Endodermal cell (in vitro differentiated cells): ENCODE measurements around the gene KCNA5. TPM values are rescaled to one million over a fixed set of nuclear protein-coding genes. Genes with fewer than 3 reads are reported as not detected.

Experiments used
- DNase-seq: peaks from one replicate; pipeline ENCODE4 v3.0.0-alpha.2; 2017
- H3K27ac ChIP-seq: 2 replicates; pipeline ENCODE4 v1.5.1; 2013; ENCODE audit warnings: mild to moderate bottlenecking, low read depth, low read length, moderate library complexity
- H3K27me3 ChIP-seq: 2 replicates; pipeline ENCODE4 v1.6.1; 2013; ENCODE audit warnings: mild to moderate bottlenecking, low read length, moderate library complexity; ENCODE audit not compliant: insufficient read depth, control insufficient read depth, poor library complexity, severe bottlenecking
- H3K36me3 ChIP-seq: 2 replicates; pipeline ENCODE4 v1.7.0; 2013; ENCODE audit warnings: mild to moderate bottlenecking, low read length, moderate library complexity; ENCODE audit not compliant: control insufficient read depth, insufficient read depth
- H3K4me1 ChIP-seq: one replicate; pipeline ENCODE4 v1.7.0; 2013; ENCODE audit warnings: low read length; ENCODE audit not compliant: control insufficient read depth, insufficient read depth
- H3K4me3 ChIP-seq: 2 replicates; pipeline ENCODE4 v1.5.1; 2013; ENCODE audit warnings: mild to moderate bottlenecking, low read length, moderate library complexity
- H3K9ac ChIP-seq: 2 replicates; pipeline ENCODE4 v1.6.1; 2013; ENCODE audit warnings: mild to moderate bottlenecking, low read length, moderate library complexity; ENCODE audit not compliant: poor library complexity, severe bottlenecking; ENCODE audit errors: extremely low read depth
- H3K9me3 ChIP-seq: 2 replicates; pipeline ENCODE4 v1.6.1; 2013; ENCODE audit warnings: mild to moderate bottlenecking, low read length, moderate library complexity; ENCODE audit not compliant: control insufficient read depth
- H3K27ac Mint-ChIP-seq: 2 replicates; pipeline ENCODE4 v1.8.0; 2020; ENCODE audit warnings: mixed read lengths
- H3K27me3 Mint-ChIP-seq: 2 replicates; pipeline ENCODE4 v1.8.0; 2021; ENCODE audit warnings: mild to moderate bottlenecking, mixed read lengths; ENCODE audit not compliant: insufficient read depth
- H3K36me3 Mint-ChIP-seq: 2 replicates; pipeline ENCODE4 v1.8.0; 2020; ENCODE audit warnings: low read depth, mixed read lengths
- H3K4me1 Mint-ChIP-seq: 2 replicates; pipeline ENCODE4 v1.8.0; 2020; ENCODE audit warnings: mixed read lengths
- H3K4me3 Mint-ChIP-seq: 2 replicates; pipeline ENCODE4 v1.8.0; 2020; ENCODE audit warnings: mild to moderate bottlenecking, moderate library complexity, mixed read lengths
- H3K9me3 Mint-ChIP-seq: 2 replicates; pipeline ENCODE4 v1.8.0; 2020; ENCODE audit warnings: mild to moderate bottlenecking, mixed read lengths
- WGBS, 2 experiments: methylation state at CpG; one replicate each; pipeline versions ENCODE4 v1.1.5 to v1.1.7; 2013; ENCODE audit warnings: missing lambda C conversion rate in 2 of 2, mixed read lengths in 1 of 2; ENCODE audit not compliant: insufficient coverage in 1 of 2, insufficient read length in 1 of 2; 5-methylcytosine and 5-hydroxymethylcytosine counted together
- total RNA-seq, 2 donors: library from RNA; stranded (reverse); fragmentation: NEBNext Ultra II Directional in 1 of 2; extraction: Animal tissue kit (Norgen Biotek cat#: 25700) in 1 of 2; gene quantifications; 2 replicates in 1 of 2; 3 replicates in 1 of 2; pipeline ENCODE4 v1.2.1, GENCODE V29; 2021
- TF ChIP-seq, protein P1 (sequence below): fragments of 200-600 bp; sonication (generic); conservative IDR thresholded peaks from 2 replicates; pipeline ENCODE4 v1.5.0; 2021; ENCODE audit warnings: antibody characterized with exemption, mild to moderate bottlenecking

KCNA5 gene
- total RNA-seq, 2 donors from 2014 or later, result not detected

DNA sequence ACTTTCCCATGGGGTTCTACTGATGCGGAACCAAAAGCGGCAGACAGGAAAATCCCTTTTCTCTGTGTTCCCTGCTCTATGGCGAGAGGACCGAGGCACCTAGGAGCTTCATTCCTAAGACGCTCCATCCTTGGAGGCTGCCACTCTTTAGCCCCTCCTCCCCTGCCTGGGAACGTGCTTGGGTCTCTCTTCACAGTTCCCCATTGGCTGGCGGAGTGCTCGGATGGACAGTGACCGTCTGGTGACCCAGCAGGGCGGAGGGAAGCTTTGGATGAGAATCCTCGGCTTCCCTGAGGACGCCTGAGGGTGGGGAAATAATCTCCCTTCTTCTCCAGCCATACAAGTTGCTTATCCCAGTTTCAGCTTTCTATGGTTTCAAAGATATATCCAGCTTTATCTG is 37.3 kb downstream of the KCNA5 start:
- no peak overlapping the region for H3K27ac ChIP-seq
- Mint-ChIP-seq H3K4me1 (peaks cover 2% of the 10 kb centered on the region), H3K4me3 (no peak overlapping the region), H3K36me3 (no peaks in the 10 kb centered on the region), H3K27me3 (peaks cover 14% of the 10 kb centered on the region), H3K27ac (no peak overlapping the region), H3K9me3 (no peaks in the 10 kb centered on the region)
- no peaks in the 10 kb centered on the region for H3K9me3 ChIP-seq
- H3K4me1 ChIP-seq, result peaks cover 5% of the 10 kb centered on the region
- H3K27me3 ChIP-seq, result peaks cover 13% of the 10 kb centered on the region
- DNase-seq, result peak; percentile 85
- 51 to 80% methylated on average over 6 to 12 of the region's 12 CpGs for WGBS, 2 experiments
- H3K36me3 ChIP-seq, result no peaks in the 10 kb centered on the region
- no peak overlapping the region for H3K9ac ChIP-seq
- no peak overlapping the region for H3K4me3 ChIP-seq
- TF ChIP-seq, protein P1, sequence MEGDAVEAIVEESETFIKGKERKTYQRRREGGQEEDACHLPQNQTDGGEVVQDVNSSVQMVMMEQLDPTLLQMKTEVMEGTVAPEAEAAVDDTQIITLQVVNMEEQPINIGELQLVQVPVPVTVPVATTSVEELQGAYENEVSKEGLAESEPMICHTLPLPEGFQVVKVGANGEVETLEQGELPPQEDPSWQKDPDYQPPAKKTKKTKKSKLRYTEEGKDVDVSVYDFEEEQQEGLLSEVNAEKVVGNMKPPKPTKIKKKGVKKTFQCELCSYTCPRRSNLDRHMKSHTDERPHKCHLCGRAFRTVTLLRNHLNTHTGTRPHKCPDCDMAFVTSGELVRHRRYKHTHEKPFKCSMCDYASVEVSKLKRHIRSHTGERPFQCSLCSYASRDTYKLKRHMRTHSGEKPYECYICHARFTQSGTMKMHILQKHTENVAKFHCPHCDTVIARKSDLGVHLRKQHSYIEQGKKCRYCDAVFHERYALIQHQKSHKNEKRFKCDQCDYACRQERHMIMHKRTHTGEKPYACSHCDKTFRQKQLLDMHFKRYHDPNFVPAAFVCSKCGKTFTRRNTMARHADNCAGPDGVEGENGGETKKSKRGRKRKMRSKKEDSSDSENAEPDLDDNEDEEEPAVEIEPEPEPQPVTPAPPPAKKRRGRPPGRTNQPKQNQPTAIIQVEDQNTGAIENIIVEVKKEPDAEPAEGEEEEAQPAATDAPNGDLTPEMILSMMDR, result no peak

DNA sequence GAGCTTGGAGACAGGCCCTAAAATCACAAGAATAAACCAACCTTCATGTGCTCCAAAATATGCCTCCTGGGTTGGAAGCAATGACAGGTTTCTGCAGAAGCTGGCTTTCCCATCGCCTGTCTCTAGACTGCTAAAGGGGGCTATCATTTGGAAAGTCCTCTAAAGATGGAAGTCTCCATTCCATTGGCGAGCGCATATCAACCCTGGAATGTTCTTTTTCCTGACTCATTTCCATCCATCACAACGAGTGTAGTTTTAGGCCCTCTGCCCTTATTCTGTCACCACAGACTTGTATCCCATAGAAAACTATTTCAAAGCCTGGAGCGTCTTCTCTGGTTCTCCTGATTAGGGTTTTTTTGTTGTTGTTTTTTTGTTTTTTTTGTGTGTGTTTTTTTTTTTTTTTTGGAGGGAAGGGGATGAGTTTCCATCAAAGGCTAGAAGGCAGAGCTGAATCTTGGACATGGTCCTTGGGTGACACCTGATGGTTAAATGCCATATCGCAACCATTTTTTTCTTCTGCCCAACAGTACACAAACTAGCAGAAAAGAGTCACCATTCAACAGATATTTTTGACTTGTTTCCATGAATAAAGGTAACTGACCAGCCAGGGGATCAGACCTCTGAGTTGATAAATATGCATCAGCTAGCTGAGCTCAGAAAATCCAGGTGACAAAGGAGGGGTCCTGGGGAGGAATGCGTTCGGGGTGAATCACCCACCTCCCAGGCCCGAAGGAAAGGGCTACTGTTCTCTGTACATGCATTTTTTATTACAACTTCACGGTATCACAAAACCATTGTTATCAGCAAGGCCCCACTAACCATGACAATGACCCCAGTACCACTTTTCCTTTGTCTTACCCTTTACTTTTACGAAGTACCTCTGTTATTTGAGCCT is 40.5 kb downstream of the KCNA5 start:
- H3K4me3 ChIP-seq, result no peak overlapping the region
- peaks cover 7% of the 10 kb centered on the region for H3K27me3 ChIP-seq
- H3K36me3 ChIP-seq, result no peaks in the 10 kb centered on the region
- Mint-ChIP-seq H3K4me1 (peaks cover 2% of the 10 kb centered on the region), H3K27ac (no peak overlapping the region), H3K27me3 (peaks cover 13% of the 10 kb centered on the region), H3K4me3 (no peak overlapping the region), H3K36me3 (no peaks in the 10 kb centered on the region), H3K9me3 (no peaks in the 10 kb centered on the region)
- WGBS, 2 experiments, result 65 to 82% methylated on average over 9 to 11 of the region's 11 CpGs
- peaks cover 5% of the 10 kb centered on the region for H3K4me1 ChIP-seq
- TF ChIP-seq, protein P1, result peak; percentile 98
- H3K27ac ChIP-seq, result no peak overlapping the region
- no peak overlapping the region for H3K9ac ChIP-seq
- peak; percentile 86 for DNase-seq
- H3K9me3 ChIP-seq, result no peaks in the 10 kb centered on the region

DNA sequence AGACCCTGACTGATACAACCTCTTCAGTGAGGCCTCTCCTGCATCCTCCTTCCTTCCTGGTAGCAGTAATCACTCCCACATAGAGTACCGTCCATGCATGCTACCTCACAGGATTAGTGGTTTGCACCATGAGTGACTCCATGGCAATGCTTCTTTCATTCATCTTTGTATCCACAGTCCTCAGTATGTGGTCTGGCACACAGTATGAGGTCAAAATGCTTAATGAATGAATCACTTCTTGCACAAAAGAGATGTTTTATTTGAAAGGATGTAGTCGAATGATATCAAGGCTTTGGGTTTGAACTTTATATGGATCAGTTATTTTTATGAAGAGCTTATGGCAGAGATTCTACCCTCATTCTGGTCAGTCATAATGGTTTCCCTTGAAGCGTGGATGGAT is 42.2 kb downstream of the KCNA5 start:
- Mint-ChIP-seq H3K4me1 (peaks cover 2% of the 10 kb centered on the region), H3K9me3 (no peaks in the 10 kb centered on the region), H3K27ac (no peak overlapping the region), H3K36me3 (no peaks in the 10 kb centered on the region), H3K27me3 (peaks cover 7% of the 10 kb centered on the region), H3K4me3 (no peak overlapping the region)
- Histone ChIP-seq H3K9ac (no peak overlapping the region), H3K4me1 (peaks cover 3% of the 10 kb centered on the region), H3K4me3 (no peak overlapping the region), H3K27ac (no peak overlapping the region), H3K36me3 (no peaks in the 10 kb centered on the region), H3K9me3 (no peaks in the 10 kb centered on the region), H3K27me3 (peaks cover 7% of the 10 kb centered on the region)
- TF ChIP-seq, protein P1, result no peak
- no peak for DNase-seq
- WGBS, 2 experiments, result 87 to 88% methylated on average over 2 to 3 of the region's 3 CpGs
